GM19438 (cell line): ENCODE data around the gene NOC3L.

Experiments
- ATAC-seq: cut with Tn5 transposase; IDR thresholded peaks from one replicate; pipeline ENCODE4 v1.9.1; 2021; ENCODE audit warnings: low read depth; ENCODE audit not compliant: unreplicated experiment

The NOC3L gene

GRCh38 chr10:94307046-94307615, 55.6 kb downstream of the NOC3L start:
- ATAC-seq = no peak

- ATAC-seq = no peak
Observed at GRCh38 chr10:94303929-94304328, 58.8 kb downstream of the NOC3L start.

DNA sequence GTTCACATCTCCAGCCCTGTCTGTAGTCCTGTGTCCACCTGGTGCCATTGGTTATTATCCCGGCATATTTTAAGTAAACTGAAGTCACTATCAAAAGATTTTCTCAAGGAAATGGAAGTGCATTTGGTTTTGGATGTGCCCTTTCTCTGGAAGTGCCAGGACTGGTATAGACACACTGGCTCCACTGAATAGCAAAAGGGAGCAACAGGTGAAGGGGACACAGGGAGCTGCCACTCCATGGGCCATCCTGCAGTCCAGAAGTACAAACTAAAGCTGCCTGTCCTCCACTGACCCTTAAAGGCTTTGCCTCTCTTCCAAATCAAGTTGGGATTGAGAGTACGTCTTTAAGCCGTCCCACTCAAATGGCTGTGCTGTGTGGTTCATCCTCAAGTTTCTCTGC, 62.7 kb downstream of the NOC3L start:
- no peak for ATAC-seq

DNA sequence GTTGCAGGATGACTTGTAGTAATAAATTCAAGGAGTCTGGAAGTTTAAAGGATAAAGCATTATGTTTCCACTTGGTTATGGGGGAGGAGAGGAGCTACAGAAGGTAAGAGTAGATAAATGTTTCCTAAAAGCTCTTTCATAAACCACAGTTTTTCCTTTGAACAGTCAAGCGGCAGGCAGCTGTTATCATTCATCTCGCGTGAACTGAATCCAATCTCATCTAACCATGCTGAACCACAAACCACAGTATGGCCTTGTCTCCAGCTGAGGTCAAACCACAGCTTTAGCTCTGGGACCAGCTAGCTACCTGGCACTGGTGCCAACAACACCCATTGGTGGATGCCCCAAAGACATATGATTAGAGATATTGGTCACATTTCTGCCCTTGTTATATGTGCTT, 63.3 kb downstream of the NOC3L start:
- no peak for ATAC-seq

DNA sequence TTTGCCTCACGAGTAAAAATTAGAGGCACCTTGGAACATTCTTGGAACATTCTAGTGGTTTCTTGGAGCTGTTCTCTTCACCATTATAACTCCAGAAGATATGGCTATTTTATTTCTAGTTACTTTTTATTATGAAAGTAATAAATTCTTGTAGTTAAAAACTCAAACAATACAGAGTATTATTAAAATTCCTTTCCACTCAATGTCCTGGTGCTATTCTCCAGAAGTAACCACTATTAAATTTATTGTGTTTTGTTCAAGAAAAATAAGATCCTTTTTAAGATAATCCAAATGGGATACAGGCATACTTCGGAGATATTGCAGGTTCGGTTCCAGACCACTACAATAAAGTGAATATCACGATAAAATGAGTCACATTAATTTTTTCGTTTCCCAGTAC, 68.6 kb downstream of the NOC3L start:
- no peak for ATAC-seq

DNA sequence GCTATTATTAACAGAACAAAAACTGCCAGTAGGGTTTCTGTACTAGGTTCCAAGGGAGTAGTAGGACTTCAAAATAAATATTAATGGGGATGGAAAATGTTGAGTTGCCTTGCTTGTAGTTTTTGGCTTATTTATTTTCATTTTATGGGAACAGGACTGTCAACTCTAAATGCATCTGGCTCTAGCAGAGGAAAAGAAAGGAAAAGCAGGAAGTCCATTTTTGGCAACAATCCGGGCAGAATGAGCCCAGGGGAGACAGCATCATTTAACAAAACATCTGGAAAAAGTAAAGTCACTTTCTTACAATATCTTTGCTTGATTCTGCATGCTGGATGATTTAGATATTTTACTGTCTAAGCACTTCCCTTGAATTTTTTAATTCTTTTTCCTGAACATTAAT, 69.4 kb downstream of the NOC3L start:
- ATAC-seq = no peak

DNA sequence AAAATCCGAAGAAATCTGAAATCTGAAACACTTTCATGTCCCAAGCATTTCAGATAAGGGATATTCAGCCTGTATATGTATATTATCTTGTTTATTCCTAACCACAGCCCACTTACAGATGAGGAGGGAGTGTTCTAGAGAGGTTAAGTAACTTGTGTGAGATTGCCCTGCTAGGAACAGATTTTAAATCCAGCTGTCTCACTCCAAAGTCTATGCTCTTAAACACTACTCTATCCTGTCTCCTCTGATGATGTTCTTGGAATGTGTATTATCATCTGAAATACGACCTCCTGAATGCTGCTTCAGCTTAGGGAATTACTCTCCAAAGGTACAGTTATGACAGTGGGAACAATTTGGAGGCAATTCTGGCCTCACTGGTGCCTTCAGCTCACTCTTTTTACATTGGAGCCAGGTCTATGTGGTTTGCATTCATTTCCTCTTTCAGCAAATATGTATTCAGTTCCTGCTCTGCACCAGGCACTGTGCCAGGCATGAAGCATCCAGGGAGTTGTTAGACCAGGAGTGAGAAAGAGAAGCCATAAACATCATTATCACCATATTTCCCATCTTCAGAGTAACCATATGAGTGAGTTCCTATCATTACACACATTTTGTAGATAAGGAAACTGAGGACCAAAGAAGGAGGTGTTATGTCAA, 70.2 kb downstream of the NOC3L start:
- ATAC-seq = no peak

- no peak for ATAC-seq
Observed at GRCh38 chr10:94288361-94289101, 74.2 kb downstream of the NOC3L start.

GRCh38 chr10:94287336-94287735, 75.4 kb downstream of the NOC3L start:
- no peak for ATAC-seq

DNA sequence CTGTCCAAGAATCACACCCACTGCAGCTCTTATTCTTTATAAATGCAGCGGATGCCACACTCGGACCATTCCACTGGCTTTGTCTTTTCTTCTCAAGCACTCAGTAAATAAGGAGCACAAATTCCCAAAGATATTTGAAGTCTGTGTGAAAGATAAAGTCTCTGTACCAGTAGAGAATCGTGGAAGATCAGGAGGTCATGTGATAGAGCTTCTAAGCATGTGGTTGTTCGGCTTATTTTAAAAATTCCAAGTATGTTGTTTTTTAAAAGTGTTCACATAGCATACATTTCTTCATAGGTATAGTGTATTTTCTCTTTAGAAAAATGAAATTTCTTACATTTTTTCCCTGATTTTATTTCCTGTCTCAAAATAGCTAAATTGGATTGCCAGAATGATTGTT, 75.8 kb downstream of the NOC3L start:
- ATAC-seq = no peak

- ATAC-seq = no peak
Observed at GRCh38 chr10:94285271-94285670, 77.5 kb downstream of the NOC3L start.
